Measurements from ENCODE around the gene CDHR2.
"Not testable (repeated sequence)": the region's sequence is repeated elsewhere in the genome, so short reads cannot be mapped to it uniquely, and the experiment has no call there.

- TF ChIP-seq POLR2A (IDR thresholded peaks at IDR 0.05; ENCODE audit: low read depth, low read length); TAF1 (IDR thresholded peaks at IDR 0.05; ENCODE audit: borderline replicate concordance, low read depth, low read length): not testable (repeated sequence)
These were observed 42.5 kb downstream of the CDHR2 start for GRCh38 chr5:176591667-176592066.
